GM10248 (cell line): ENCODE results near the gene TBC1D8B.

Source experiments
- CTCF ChIA-PET: fragments of 300-600 bp; sonication (Branson Sonifier 250); formaldehyde crosslinking; extraction: SDS; loops from one replicate; lab custom pipeline; 2021; ENCODE audit warnings: antibody characterized with exemption; lab: Yijun Ruan, JAX
- POLR2A ChIA-PET: fragments of 350-650 bp; sonication (Branson Sonifier 250); formaldehyde crosslinking; extraction: SDS; loops from one replicate; lab custom pipeline; 2020; ENCODE audit warnings: antibody characterized with exemption; lab: Yijun Ruan, JAX
- DNase-seq: peaks from one replicate; pipeline ENCODE4 v3.0.0; 2012; ENCODE audit errors: extremely low spot score
- CTCF ChIP-seq: IDR thresholded peaks from 2 replicates; pipeline ENCODE4 v1.5.1; 2012; ENCODE audit warnings: mild to moderate bottlenecking, low read depth; ENCODE audit errors: extremely low read depth, missing control alignments, control extremely low read depth

Gene TBC1D8B

GRCh38 chrX:106874075-106874474 lies 71.6 kb downstream of the TBC1D8B start:
- peak; percentile 13 for DNase-seq
- peak; percentile 39 for TF ChIP-seq CTCF
- ChIA-PET CTCF (interaction anchor here (1.1 to 2.6 kb wide), 2 partner anchors 20 to 555 kb away, joined by 3 to 7 read pairs; no protein-coding TSS in a partner anchor), POLR2A (interaction anchor here (0.6 kb wide), 1 partner anchor 902 kb away, joined by 4 read pairs; no protein-coding TSS in a partner anchor)

GRCh38 chrX:106875151-106875550 lies 72.7 kb downstream of the TBC1D8B start:
- ChIA-PET CTCF (interaction anchor here (0.7 to 2.6 kb wide), 3 partner anchors 8 to 1018 kb away, joined by 3 to 7 read pairs (median 3); no protein-coding TSS in a partner anchor), POLR2A (no interaction called here)
- no peak for DNase-seq
- TF ChIP-seq CTCF: no peak

- TF ChIP-seq CTCF: no peak
- CTCF ChIA-PET: no interaction called here
- POLR2A ChIA-PET: no interaction called here
- DNase-seq: no peak
Measured at GRCh38 chrX:106889468-106889867, 87.0 kb downstream of the TBC1D8B start.

- DNase-seq: no peak
- ChIA-PET CTCF (interaction anchor here (1.8 kb wide), 1 partner anchor 28 kb away, joined by 3 read pairs; no protein-coding TSS in a partner anchor), POLR2A (no interaction called here)
- TF ChIP-seq CTCF: no peak
Measured at GRCh38 chrX:106891762-106892460, 89.4 kb downstream of the TBC1D8B start.

GRCh38 chrX:106894392-106894909 lies 92.0 kb downstream of the TBC1D8B start:
- peak; percentile 34 for DNase-seq
- ChIA-PET POLR2A (no interaction called here), CTCF (interaction anchor here (0.8 to 1.9 kb wide), 11 partner anchors 9 to 884 kb away, joined by 3 to 9 read pairs (median 3); partner anchors contain the start of gene RIPPLY1)
- peak; percentile 60 for TF ChIP-seq CTCF

GRCh38 chrX:106894978-106895452 lies 92.5 kb downstream of the TBC1D8B start:
- ChIA-PET CTCF (interaction anchor here (1.0 to 1.9 kb wide), 7 partner anchors 8 to 104 kb away, joined by 3 to 9 read pairs (median 4); partner anchors contain the start of gene RIPPLY1), POLR2A (no interaction called here)
- DNase-seq: no peak
- no peak for TF ChIP-seq CTCF
